HepG2 (cell line): Measurements from ENCODE around the gene CDH22. TPM values are rescaled to one million over a fixed set of nuclear protein-coding genes. Genes with fewer than 3 reads are reported as not detected.

ENCODE experiments used
- CAMTA2 ChIP-seq: sonication (generic); formaldehyde crosslinking; IDR thresholded peaks from 2 replicates; pipeline ENCODE4 v1.4.0; 2020; ENCODE audit warnings: mild to moderate bottlenecking, missing genetic modification reagents, borderline replicate concordance
- ERF ChIP-seq: IDR thresholded peaks from 2 replicates; pipeline ENCODE4 v1.6.1; 2018; ENCODE audit warnings: missing biosample characterization, missing genetic modification reagents
- PHF21A ChIP-seq: sonication (generic); formaldehyde crosslinking; IDR thresholded peaks from 2 replicates; pipeline ENCODE4 v1.5.0; 2020; ENCODE audit warnings: mild to moderate bottlenecking, missing genetic modification reagents
- PLRG1 ChIP-seq: fragments of 450-650 bp; conservative IDR thresholded peaks from 2 replicates; pipeline ENCODE4 v1.6.1; 2016
- RELA ChIP-seq: sonication (generic); formaldehyde crosslinking; IDR thresholded peaks from 2 replicates; pipeline ENCODE4 v1.4.0; 2020; ENCODE audit warnings: missing genetic modification reagents
- SMARCE1 ChIP-seq: fragments of 450-650 bp; IDR thresholded peaks from 2 replicates; pipeline ENCODE4 v1.6.1; 2017; ENCODE audit warnings: borderline replicate concordance
- TCF7 ChIP-seq: sonication (generic); IDR thresholded peaks from 2 replicates; pipeline ENCODE4 v1.6.1; 2016; ENCODE audit warnings: antibody characterized with exemption, low read depth
- ZFP41 ChIP-seq: sonication (generic); formaldehyde crosslinking; IDR thresholded peaks from 2 replicates; pipeline ENCODE4 v1.4.0; 2020; ENCODE audit warnings: mild to moderate bottlenecking, missing genetic modification reagents, borderline replicate concordance
- ZNF143 ChIP-seq: sonication (generic); formaldehyde crosslinking; IDR thresholded peaks from 2 replicates; pipeline ENCODE4 v1.4.0; 2020; ENCODE audit warnings: missing genetic modification reagents
- ZNF251 ChIP-seq: sonication (generic); formaldehyde crosslinking; IDR thresholded peaks from 2 replicates; pipeline ENCODE4 v1.9.0; 2021; ENCODE audit warnings: mild to moderate bottlenecking, missing genetic modification reagents
- ZNF317 ChIP-seq: sonication (generic); formaldehyde crosslinking; IDR thresholded peaks from 2 replicates; pipeline ENCODE4 v1.5.0; 2020; ENCODE audit warnings: mild to moderate bottlenecking, missing genetic modification reagents
- ZNF367 ChIP-seq: sonication (generic); formaldehyde crosslinking; IDR thresholded peaks from 2 replicates; pipeline ENCODE4 v1.4.0; 2020; ENCODE audit warnings: missing genetic modification reagents, borderline replicate concordance
- ZNF530 ChIP-seq: sonication (generic); formaldehyde crosslinking; IDR thresholded peaks from 2 replicates; pipeline ENCODE4 v1.5.0; 2020; ENCODE audit warnings: low read depth, mild to moderate bottlenecking, missing genetic modification reagents
- ZNF552 ChIP-seq: sonication (generic); formaldehyde crosslinking; IDR thresholded peaks from 2 replicates; pipeline ENCODE4 v1.9.0; 2022; ENCODE audit warnings: missing genetic modification reagents, mild to moderate bottlenecking, borderline replicate concordance
- ZNF614 ChIP-seq: IDR thresholded peaks from 2 replicates; pipeline ENCODE4 v1.6.1; 2018; ENCODE audit warnings: missing biosample characterization, missing genetic modification reagents, inconsistent platforms, borderline replicate concordance
- ZNF678 ChIP-seq: sonication (generic); formaldehyde crosslinking; IDR thresholded peaks from 2 replicates; pipeline ENCODE4 v1.4.0; 2020; ENCODE audit warnings: mild to moderate bottlenecking, missing genetic modification reagents
- ZNF703 ChIP-seq: sonication (generic); formaldehyde crosslinking; IDR thresholded peaks from 2 replicates; pipeline ENCODE4 v1.5.1; 2020; ENCODE audit warnings: missing genetic modification reagents, mild to moderate bottlenecking, moderate library complexity, borderline replicate concordance
- ZSCAN12 ChIP-seq: sonication (generic); formaldehyde crosslinking; IDR thresholded peaks from 2 replicates; pipeline ENCODE4 v1.9.0; 2021; ENCODE audit warnings: mild to moderate bottlenecking, missing genetic modification reagents
- polyA plus RNA-seq, 8 experiments: library from polyadenylated mRNA; depleted of rRNA in 3 of 8; stranded (reverse) in 7 of 8; unstranded in 1 of 8; fragments of >200 nt; fragmentation: Illumina TruSeq in 4 of 8; extraction: Trizol in 4 of 8; gene quantifications; 2 replicates each; pipeline versions ENCODE4 v1.2.1 to v1.2.3, GENCODE V29; 2011 to 2016; ENCODE audit warnings: low read depth in 4 of 8, missing spikeins in 1 of 8, mixed read lengths in 1 of 8; ENCODE audit not compliant: insufficient read depth in 1 of 8
- total RNA-seq, 5 experiments: library from RNA; depleted of rRNA; stranded (reverse); fragments of >200 nt; fragmentation: Illumina TruSeq; extraction: Trizol; gene quantifications; 2 replicates each; pipeline ENCODE4 v1.2.3, GENCODE V29; 2016; ENCODE audit warnings: low read depth in 1 of 5
- TF ChIP-seq, protein P1 (sequence below): sonication (generic); formaldehyde crosslinking; IDR thresholded peaks from 2 replicates; pipeline ENCODE4 v1.5.0; 2020; ENCODE audit warnings: missing genetic modification reagents
- TF ChIP-seq, protein P2 (sequence below): sonication (generic); formaldehyde crosslinking; IDR thresholded peaks from 2 replicates; pipeline ENCODE4 v1.4.0; 2020; ENCODE audit warnings: missing genetic modification reagents
- TF ChIP-seq, protein P3 (sequence below): sonication (generic); formaldehyde crosslinking; conservative IDR thresholded peaks from 2 replicates; pipeline ENCODE4 v1.8.0; 2022; ENCODE audit warnings: mild to moderate bottlenecking, moderate library complexity, missing genetic modification reagents
- TF ChIP-seq, protein P4 (sequence below): sonication (generic); formaldehyde crosslinking; IDR thresholded peaks from 2 replicates; pipeline ENCODE4 v1.5.0; 2020; ENCODE audit warnings: mild to moderate bottlenecking, missing genetic modification reagents, borderline replicate concordance
- TF ChIP-seq, protein P5 (sequence below): sonication (generic); formaldehyde crosslinking; IDR thresholded peaks from 2 replicates; pipeline ENCODE4 v1.4.0; 2020; ENCODE audit warnings: missing genetic modification reagents

CDH22 gene
- total and polyA plus RNA-seq, 2 of the 13 experiments (the other 11 are each of a cell fraction or from before 2014, with no cell fraction given): not detected

DNA sequence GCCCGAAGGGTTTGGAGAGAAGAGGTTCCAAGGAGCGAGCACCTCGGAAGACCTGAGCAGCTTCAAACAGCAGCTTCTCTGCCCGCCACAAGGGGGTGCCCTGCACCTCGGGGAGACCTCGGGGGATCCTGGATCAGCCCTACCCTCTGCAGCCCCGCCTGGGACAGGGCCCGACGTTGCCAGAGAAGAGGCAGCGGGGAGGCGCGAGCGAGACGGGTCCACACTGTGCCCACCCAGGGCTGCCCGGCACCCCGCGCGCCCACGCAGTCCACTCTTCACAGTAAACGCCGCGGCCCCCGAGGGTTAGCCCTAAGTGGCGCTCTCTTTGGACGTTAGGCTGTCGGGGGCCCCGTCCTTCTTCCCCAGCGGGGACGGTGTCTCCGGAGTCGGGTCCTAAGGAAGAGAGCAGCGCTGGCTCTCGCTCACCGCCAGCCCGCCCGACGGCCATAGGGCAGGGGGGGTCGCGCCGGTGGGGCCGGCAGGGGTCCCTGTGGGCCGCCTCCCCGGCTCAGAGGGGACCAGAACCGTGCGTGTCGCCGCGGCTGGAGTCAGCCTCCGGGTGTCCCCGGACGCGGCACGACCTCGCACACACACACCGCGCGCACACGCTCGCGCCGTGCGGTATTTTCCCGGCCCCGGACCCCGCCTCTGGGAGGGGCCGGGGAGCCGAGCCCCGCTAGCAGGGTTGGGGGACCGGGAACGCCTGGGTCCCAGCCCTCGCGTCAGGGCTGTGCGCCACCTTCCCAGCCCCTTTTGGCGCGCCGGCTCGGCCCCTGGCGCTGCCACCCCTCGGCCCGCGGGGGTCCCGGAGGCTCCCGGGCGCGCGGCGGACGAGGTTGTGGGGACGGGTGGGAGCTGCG, 929 bp downstream of the CDH22 start (continued):
- peak; percentile 25; the same call in 1 of the 2 replicates for TF ChIP-seq RELA (CRISPR knock-in tag)
- peak; percentile 65 for TF ChIP-seq ZNF317 (CRISPR knock-in tag)
- TF ChIP-seq, protein P1, sequence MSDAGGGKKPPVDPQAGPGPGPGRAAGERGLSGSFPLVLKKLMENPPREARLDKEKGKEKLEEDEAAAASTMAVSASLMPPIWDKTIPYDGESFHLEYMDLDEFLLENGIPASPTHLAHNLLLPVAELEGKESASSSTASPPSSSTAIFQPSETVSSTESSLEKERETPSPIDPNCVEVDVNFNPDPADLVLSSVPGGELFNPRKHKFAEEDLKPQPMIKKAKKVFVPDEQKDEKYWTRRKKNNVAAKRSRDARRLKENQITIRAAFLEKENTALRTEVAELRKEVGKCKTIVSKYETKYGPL (CRISPR knock-in tag): no peak
- TF ChIP-seq SMARCE1: no peak
- TF ChIP-seq ZNF143 (CRISPR knock-in tag): no peak
- no peak for TF ChIP-seq ZNF251 (CRISPR knock-in tag)
- TF ChIP-seq TCF7: no peak
- TF ChIP-seq ZNF703 (CRISPR knock-in tag): no peak
- no peak for TF ChIP-seq ZNF367 (CRISPR knock-in tag)
- TF ChIP-seq ERF: peak; percentile 74
- TF ChIP-seq CAMTA2 (CRISPR knock-in tag): peak; percentile 75; the same call in 1 of the 2 replicates
- peak; percentile 83 for TF ChIP-seq ZFP41 (CRISPR knock-in tag)
- TF ChIP-seq, protein P2, sequence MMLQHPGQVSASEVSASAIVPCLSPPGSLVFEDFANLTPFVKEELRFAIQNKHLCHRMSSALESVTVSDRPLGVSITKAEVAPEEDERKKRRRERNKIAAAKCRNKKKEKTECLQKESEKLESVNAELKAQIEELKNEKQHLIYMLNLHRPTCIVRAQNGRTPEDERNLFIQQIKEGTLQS (CRISPR knock-in tag): 0 out of 2 replicates have a peak, but pooled peaks have one; percentile 27
- TF ChIP-seq PLRG1: no peak
- TF ChIP-seq, protein P3, sequence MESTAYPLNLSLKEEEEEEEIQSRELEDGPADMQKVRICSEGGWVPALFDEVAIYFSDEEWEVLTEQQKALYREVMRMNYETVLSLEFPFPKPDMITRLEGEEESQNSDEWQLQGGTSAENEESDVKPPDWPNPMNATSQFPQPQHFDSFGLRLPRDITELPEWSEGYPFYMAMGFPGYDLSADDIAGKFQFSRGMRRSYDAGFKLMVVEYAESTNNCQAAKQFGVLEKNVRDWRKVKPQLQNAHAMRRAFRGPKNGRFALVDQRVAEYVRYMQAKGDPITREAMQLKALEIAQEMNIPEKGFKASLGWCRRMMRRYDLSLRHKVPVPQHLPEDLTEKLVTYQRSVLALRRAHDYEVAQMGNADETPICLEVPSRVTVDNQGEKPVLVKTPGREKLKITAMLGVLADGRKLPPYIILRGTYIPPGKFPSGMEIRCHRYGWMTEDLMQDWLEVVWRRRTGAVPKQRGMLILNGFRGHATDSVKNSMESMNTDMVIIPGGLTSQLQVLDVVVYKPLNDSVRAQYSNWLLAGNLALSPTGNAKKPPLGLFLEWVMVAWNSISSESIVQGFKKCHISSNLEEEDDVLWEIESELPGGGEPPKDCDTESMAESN (CRISPR knock-in tag): 0 out of 2 replicates have a peak, but pooled peaks have one; percentile 37
- TF ChIP-seq ZSCAN12 (CRISPR knock-in tag): 0 out of 2 replicates have a peak, but pooled peaks have one; percentile 75
- TF ChIP-seq, protein P4, sequence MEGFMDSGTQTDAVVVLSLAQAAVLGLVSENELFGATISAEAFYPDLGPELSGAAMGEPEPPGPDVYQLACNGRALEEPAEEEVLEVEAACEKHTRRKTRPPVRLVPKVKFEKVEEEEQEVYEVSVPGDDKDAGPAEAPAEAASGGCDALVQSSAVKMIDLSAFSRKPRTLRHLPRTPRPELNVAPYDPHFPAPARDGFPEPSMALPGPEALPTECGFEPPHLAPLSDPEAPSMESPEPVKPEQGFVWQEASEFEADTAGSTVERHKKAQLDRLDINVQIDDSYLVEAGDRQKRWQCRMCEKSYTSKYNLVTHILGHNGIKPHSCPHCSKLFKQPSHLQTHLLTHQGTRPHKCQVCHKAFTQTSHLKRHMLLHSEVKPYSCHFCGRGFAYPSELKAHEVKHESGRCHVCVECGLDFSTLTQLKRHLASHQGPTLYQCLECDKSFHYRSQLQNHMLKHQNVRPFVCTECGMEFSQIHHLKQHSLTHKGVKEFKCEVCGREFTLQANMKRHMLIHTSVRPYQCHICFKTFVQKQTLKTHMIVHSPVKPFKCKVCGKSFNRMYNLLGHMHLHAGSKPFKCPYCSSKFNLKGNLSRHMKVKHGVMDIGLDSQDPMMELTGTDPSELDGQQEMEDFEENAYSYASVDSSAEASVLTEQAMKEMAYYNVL: peak; percentile 79; the same call in 1 of the 2 replicates
- TF ChIP-seq ZNF530 (CRISPR knock-in tag): no peak
- no peak for TF ChIP-seq ZNF552 (CRISPR knock-in tag)
- no peak for TF ChIP-seq PHF21A (CRISPR knock-in tag)
- TF ChIP-seq ZNF678 (CRISPR knock-in tag): no peak
- TF ChIP-seq, protein P5, sequence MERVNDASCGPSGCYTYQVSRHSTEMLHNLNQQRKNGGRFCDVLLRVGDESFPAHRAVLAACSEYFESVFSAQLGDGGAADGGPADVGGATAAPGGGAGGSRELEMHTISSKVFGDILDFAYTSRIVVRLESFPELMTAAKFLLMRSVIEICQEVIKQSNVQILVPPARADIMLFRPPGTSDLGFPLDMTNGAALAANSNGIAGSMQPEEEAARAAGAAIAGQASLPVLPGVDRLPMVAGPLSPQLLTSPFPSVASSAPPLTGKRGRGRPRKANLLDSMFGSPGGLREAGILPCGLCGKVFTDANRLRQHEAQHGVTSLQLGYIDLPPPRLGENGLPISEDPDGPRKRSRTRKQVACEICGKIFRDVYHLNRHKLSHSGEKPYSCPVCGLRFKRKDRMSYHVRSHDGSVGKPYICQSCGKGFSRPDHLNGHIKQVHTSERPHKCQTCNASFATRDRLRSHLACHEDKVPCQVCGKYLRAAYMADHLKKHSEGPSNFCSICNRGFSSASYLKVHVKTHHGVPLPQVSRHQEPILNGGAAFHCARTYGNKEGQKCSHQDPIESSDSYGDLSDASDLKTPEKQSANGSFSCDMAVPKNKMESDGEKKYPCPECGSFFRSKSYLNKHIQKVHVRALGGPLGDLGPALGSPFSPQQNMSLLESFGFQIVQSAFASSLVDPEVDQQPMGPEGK (CRISPR knock-in tag): peak; percentile 66; the same call in 1 of the 2 replicates
- peak; percentile 54; the same call in 1 of the 2 replicates for TF ChIP-seq ZNF614 (CRISPR knock-in tag)
